ENCODE measurements around the gene PARD6G.
A peak's percentile ranks its signal among the peaks of the same experiment; 100 is the strongest.

Gene PARD6G

GRCh38 chr18:80247393-80247841, at the start of gene PARD6G:
PARD6G (minus strand) TSS chr18:80247514; CDS start chr18:80247348, 166 bp downstream.
- DNase-seq, result peak; percentile 54

- peak; percentile 39 for DNase-seq
These were observed 15.1 kb upstream of the PARD6G start for GRCh38 chr18:80262241-80263033.

- no peak for DNase-seq
These were observed 12.3 kb upstream of the PARD6G start for GRCh38 chr18:80259610-80260009.

GRCh38 chr18:80258640-80259039, 11.3 kb upstream of the PARD6G start:
- DNase-seq, result no peak

- DNase-seq, result peak; percentile 71
These were observed 10.5 kb upstream of the PARD6G start for GRCh38 chr18:80257579-80258543.

GRCh38 chr18:80254971-80255500, 7.7 kb upstream of the PARD6G start:
- no peak for DNase-seq

- peak; percentile 28 for DNase-seq
These were observed 6.7 kb upstream of the PARD6G start for GRCh38 chr18:80253871-80254492.

GRCh38 chr18:80253236-80253635, 5.9 kb upstream of the PARD6G start:
- DNase-seq, result no peak

GRCh38 chr18:80252136-80252535, 4.8 kb upstream of the PARD6G start:
- DNase-seq, result no peak

- DNase-seq, result no peak
These were observed 4.4 kb upstream of the PARD6G start for GRCh38 chr18:80251700-80252099.

- no peak for DNase-seq
These were observed 3.5 kb upstream of the PARD6G start for GRCh38 chr18:80250740-80251364.

- DNase-seq, result no peak
These were observed 2.1 kb upstream of the PARD6G start for GRCh38 chr18:80249217-80250093.

- no peak for DNase-seq
These were observed 595 bp downstream of the PARD6G start for GRCh38 chr18:80246445-80247392.

- no peak for DNase-seq
These were observed 1.4 kb downstream of the PARD6G start for GRCh38 chr18:80245781-80246444.

- DNase-seq, result no peak
These were observed 2.2 kb downstream of the PARD6G start for GRCh38 chr18:80244956-80245730.

- DNase-seq, result no peak
These were observed 3.1 kb downstream of the PARD6G start for GRCh38 chr18:80244167-80244566.

- DNase-seq, result no peak
These were observed 4.1 kb downstream of the PARD6G start for GRCh38 chr18:80243204-80243603.

GRCh38 chr18:80241919-80242777, 5.2 kb downstream of the PARD6G start:
- no peak for DNase-seq

All from activated CD4-positive, alpha-beta T cell treated with anti-CD3 and anti-CD28 coated beads, Interleukin-2, Interleukin-6, amounts not matched to agents 100 ng/mL and 50 ng/mL, durations not matched to agents 16 hours and 8 hours (primary cell).